SKM-1 (cell line): ENCODE data around the gene TAF11L5.
"Not testable (repeated sequence)": the region's sequence is repeated elsewhere in the genome, so short reads cannot be mapped to it uniquely, and the experiment has no call there.

Experiments
- DNase-seq: peaks from one replicate; lab custom pipeline; 2025; ENCODE audit not compliant: unreplicated experiment; lab: John Stamatoyannopoulos, UW

The TAF11L5 gene

GRCh38 chr5:17524935-17525334 lies at the start of gene TAF11L5:
Gene TAF11L5 (plus strand): TSS chr5:17525235.
- not testable (repeated sequence) for DNase-seq

DNA sequence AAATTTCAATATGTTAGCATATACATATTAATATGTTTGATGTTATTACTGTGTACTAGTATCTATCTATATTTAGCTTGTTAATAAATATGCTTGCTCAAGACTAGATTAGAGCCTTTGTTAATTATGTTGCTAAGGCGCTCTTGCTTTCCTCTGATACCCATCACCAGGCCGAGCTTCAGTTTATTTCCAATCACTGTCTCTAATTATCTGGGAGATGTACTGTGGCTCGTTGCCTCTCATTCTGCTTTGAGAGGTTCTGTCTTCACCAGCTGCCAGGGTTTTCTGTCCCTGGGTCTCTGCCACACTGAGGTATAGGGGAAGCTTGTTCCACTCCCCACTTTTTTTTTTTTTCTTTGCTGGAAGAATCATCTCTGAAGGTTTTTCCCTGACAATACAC lies 48.0 kb upstream of the TAF11L5 start:
- no peak for DNase-seq

DNA sequence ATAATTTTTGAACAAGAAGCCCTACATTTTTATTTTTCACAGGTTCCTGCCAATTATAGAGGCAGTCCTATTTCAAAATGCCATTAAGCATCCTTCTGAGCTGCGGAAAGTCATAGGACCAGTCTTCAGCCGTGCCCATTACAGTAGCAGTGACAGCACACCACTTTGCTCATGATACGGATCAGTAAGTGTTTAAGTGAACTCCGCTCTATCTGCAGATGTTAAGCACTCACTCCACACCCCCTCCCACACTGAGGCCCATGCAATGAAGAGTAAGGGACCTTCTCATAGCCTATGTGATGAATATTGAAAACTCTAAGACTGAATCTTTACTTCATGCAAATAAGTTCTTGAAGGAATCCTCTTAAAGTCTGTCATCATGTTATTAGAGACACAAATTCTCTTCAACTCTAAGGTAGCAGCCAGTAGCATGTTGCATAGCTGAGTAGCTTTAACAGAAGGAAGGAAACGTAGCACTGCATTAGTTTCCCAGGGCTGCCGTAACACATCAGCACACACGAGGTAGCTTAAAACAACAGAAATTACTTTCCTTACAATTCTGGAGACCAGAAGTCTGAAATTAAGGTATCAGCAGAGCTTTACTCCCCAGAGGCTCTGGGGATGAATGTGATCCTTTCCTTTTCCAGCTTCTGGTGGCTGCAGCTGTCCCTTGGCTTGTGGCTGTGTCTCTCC lies 47.3 kb upstream of the TAF11L5 start:
- DNase-seq, result no peak

- no peak for DNase-seq
Measured at GRCh38 chr5:17481378-17481777, 43.7 kb upstream of the TAF11L5 start.

DNA sequence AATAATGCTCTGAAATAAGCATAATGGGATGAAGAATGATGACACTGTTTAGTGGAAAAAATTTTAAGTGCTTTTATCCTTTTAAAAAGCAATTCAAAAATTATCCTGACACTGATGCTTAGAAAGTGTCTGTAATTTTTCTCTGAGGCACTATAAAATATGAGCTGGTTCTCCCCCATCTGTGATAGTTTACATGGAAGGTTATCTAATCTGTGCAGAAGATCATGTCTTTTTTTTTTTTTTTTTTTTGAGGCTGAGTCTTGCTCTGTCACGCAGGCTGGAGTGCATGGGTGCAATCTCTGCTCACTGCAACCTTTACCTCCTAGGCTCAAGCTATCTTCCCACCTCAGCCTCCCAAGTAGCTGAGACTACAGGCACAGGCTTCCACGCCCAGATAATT lies 42.2 kb upstream of the TAF11L5 start:
- no peak for DNase-seq

GRCh38 chr5:17486464-17487173 lies 38.4 kb upstream of the TAF11L5 start:
- DNase-seq, result not testable (repeated sequence)

GRCh38 chr5:17487174-17487512 lies 37.9 kb upstream of the TAF11L5 start:
- no peak for DNase-seq

DNA sequence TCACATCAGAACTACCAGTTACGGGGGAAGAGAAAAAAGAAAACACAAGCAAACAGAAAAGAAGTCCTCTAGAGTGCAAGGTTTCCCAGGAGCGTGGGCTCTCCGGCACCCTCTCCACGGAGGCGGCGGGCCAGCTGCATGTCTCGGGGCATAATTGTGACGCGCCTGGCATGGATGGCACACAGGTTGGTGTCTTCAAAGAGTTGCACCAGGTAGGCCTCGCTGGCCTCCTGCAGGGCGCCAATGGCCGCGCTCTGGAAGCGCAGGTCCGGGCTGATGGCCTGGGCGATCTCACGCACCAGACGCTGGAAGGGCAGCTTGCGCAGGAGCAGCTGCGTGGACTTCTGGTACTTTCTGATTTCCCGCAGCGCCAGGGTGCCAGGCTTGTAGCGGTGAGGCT lies 33.8 kb upstream of the TAF11L5 start:
- not testable (repeated sequence) for DNase-seq

- DNase-seq, result no peak
Measured at GRCh38 chr5:17492770-17493169, 32.3 kb upstream of the TAF11L5 start.

DNA sequence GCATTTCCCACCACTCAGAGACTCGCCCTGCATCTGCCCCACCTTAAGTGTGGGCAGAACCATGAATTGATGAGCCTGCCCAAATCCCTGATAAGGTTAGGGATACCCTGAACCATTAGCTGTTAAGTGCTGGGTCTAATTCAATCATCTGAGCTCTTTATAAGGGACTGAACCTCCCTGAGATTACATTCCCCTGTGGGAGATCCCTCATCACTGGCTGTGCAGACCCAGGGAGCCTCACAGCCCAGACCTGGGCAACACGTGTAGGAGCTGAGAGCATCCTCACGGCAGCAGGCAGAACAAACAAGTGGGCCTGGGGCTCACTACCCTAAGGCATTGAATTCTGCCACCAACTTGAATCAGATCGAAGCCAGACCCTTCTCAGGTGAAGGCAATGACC lies 27.6 kb upstream of the TAF11L5 start:
- DNase-seq, result no peak

GRCh38 chr5:17497931-17498330 lies 27.1 kb upstream of the TAF11L5 start, which contains the start of gene TAF11L2:
Gene TAF11L2 (plus strand): TSS chr5:17498231.
- DNase-seq, result not testable (repeated sequence)

GRCh38 chr5:17511775-17512325 lies 13.2 kb upstream of the TAF11L5 start:
- DNase-seq, result no peak

- DNase-seq, result not testable (repeated sequence)
Measured at GRCh38 chr5:17517526-17517925, 7.5 kb upstream of the TAF11L5 start.

- not testable (repeated sequence) for DNase-seq
Measured at GRCh38 chr5:17518067-17518466, 7.0 kb upstream of the TAF11L5 start, which contains the start of gene TAF11L3. Gene TAF11L3 (plus strand): TSS chr5:17518367.

DNA sequence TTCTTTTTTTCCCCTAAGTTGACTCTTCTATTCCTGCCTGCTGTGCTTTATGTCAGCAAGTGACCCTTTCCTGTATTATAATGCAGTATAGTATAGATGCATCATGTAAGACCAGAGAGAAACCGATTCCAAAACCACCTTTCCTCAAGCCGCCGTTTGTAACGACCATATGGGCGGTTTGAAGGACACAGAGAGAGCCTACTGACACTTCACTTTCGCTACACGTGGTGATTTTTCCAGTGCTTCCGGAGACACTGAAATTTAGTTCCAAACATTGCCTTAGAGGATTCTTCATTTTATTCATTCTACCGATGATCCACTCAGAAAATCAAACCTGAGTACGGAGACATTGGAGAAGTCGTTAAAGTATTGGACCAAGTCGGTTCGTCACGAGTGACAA lies 5.5 kb upstream of the TAF11L5 start:
- DNase-seq, result not testable (repeated sequence)

GRCh38 chr5:17521501-17521900 lies 3.5 kb upstream of the TAF11L5 start, which contains the start of gene TAF11L4:
Gene TAF11L4 (plus strand): TSS chr5:17521801.
- not testable (repeated sequence) for DNase-seq

GRCh38 chr5:17526504-17526903 lies 1.5 kb downstream of the TAF11L5 start:
- DNase-seq, result not testable (repeated sequence)

DNA sequence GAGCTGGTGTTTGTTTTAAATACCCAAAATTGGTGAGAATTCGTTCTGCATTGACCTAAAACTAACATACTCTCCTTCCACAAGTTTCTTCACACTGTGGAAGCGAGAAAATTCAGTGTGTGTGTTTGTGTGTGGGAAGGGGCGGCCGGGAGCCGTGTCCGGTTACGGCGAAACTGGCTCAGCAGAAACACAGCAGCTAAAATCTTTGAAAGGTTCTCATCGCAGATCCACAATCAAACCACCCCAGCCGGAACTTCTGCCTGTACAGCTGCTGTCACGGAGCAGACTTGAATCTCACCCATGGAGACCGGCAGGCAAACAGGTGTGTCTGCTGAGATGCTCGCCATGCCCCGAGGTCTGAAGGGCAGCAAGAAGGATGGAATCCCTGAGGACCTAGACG lies 3.3 kb downstream of the TAF11L5 start, which contains the start of gene TAF11L6:
Gene TAF11L6 (plus strand): TSS at position 301 of the 400 bp plus-strand sequence.
- not testable (repeated sequence) for DNase-seq
